NCI-H2227 (cell line): ENCODE results near the gene ECHDC3.
"Not testable (repeated sequence)": the region's sequence is repeated elsewhere in the genome, so short reads cannot be mapped to it uniquely, and the experiment has no call there.

Experiments used
- DNase-seq: peaks from one replicate; lab custom pipeline; 2025; ENCODE audit not compliant: unreplicated experiment; lab: John Stamatoyannopoulos, UW

Gene ECHDC3, protein sequence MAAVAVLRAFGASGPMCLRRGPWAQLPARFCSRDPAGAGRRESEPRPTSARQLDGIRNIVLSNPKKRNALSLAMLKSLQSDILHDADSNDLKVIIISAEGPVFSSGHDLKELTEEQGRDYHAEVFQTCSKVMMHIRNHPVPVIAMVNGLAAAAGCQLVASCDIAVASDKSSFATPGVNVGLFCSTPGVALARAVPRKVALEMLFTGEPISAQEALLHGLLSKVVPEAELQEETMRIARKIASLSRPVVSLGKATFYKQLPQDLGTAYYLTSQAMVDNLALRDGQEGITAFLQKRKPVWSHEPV

DNA sequence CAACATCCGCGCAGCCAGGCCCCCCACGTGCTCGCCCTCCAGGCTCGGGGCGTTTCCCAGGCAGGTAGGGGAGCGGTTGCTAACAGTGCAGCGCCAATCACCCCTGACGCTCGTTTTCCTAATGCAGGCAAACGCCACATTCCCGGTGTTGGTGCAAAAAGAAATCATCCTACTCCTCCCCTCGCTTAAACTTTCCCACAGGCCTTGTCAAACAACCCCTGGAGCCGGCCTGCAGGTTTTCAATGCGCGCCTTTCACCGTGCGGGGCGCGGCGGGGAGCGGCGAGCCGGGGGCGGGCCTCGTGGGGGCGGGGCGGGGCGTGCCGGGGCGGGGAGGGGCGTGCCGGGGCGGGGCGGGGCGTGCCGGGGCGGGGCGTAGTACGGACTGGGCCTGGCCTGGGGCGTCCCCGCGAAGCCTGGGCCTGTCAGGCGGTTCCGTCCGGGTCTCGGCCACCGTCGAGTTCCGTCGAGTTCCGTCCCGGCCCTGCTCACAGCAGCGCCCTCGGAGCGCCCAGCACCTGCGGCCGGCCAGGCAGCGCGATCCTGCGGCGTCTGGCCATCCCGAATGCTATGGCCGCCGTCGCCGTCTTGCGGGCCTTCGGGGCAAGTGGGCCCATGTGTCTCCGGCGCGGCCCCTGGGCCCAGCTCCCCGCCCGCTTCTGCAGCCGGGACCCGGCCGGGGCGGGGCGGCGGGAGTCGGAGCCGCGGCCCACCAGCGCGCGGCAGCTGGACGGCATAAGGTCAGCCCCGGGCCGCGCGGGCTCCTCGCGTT lies at the start of gene ECHDC3:
TSS of gene ECHDC3 (plus strand) at position 374 of the 770 bp plus-strand sequence. CDS start at position 569, 195 bp downstream.
- peak; percentile 44 for DNase-seq

DNA sequence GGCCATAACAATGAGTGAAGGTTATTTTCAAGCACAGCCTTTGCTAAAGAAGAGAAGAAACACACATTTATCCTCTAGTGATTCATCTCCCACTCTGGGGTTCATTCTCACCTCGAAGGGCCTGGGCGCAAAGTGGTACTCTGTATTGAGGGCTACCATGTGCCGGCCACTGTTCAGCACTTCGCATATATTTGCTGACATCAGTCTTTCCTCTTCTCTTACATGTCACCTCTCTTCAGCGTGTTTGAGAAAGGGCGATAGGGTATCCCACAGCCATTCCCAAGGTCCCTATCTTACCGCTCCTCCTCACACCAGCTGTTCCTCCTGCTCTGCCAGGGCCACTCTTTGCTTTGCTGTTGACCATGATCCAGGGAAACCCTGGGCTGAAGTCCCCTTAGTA lies 48.8 kb upstream of the ECHDC3 start:
- no peak for DNase-seq

DNA sequence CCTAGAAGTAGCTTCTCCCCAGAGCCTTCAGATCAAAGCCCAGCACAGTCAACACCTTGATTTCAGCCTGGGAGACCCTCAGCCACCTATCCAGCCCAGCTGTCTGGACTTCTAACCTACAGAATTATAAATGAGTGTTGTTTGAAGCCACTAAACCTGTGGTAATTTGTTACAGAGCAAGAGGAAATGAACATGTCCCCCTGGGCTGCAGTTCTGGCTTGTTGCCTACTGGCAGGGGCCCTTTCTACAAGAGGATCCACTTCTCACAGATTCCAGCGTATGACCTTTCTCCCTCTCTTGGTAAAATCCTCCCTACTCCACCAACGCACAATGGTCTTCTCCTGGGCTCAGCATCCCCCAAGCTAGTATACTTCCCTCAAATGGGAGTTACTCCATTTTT lies 46.4 kb upstream of the ECHDC3 start:
- DNase-seq, result no peak

DNA sequence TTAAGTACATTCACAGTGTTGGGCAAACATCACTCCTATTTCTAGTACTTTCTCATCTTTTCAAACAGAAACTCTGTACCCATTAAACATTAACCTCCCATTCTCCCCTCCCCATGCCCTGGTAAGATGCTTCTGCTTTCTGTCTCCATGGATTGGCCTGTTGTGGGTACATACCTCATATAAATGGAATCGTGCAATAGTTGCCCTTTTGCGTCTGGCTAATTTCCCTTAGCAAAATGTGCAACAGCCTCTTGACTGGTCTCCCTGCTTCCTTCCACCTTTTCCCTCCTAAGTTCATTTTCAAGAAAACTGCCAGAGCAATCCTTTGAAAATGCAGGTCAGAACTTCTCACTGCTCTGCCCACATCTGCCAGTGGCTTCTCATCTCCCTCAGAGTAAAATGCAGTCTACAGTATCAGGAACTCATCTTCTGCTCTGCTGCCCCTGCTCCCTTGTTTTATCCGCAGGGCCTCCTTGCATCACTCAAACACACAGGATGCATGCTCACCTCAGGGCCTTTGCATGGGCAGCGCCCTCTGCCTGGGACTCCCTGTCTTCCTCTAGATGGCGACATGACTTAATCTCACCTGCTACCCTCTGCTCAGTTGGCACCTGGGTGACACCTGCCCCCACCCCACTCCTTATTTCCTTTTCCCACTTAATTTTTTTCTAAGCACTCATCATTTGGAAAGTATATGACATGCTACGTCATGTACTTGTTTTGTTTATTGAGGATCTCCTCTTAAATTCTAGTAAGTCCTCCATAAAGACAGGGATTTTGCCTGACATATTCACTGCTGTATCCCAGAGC lies 44.3 kb upstream of the ECHDC3 start:
- no peak for DNase-seq

DNA sequence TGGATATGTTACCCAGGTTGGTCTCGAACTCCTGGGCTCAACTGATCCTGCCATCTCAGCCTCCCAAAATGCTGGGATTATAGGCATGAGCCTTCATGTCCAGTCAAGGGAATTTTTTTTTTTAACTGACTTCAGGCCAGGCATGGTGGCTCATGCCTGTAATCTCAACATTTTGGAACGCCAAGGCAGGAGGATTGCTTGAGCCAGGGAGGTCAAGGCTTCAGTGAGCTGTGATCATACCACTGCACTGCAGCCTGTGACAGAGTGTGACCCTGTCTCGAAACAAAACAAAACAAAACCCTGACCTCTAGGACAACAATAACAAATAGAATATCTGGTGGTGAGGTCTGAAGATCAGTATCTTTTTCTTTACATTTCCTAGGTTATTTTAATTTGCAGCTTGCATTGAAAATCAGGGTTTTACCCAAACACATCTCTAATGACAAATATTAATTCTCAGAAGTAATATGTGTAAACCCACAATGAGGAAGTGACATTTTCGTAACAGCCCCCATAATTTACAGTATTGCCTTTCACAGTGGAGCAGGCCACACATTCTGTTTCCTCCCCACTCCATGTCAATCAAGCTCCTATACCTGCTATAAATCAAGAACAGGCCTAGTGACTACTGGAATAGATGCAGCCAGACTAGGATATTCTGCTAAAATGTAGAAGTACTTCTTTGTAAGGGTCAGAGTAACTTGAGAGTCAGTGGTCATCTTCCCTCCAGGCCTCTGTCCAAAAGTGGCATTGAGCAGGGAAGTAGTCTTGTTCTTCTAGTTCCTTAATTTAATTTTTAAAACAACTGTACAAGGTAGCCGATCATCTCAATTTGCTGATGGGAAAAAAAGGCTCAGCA lies 43.3 kb upstream of the ECHDC3 start:
- DNase-seq, result no peak

DNA sequence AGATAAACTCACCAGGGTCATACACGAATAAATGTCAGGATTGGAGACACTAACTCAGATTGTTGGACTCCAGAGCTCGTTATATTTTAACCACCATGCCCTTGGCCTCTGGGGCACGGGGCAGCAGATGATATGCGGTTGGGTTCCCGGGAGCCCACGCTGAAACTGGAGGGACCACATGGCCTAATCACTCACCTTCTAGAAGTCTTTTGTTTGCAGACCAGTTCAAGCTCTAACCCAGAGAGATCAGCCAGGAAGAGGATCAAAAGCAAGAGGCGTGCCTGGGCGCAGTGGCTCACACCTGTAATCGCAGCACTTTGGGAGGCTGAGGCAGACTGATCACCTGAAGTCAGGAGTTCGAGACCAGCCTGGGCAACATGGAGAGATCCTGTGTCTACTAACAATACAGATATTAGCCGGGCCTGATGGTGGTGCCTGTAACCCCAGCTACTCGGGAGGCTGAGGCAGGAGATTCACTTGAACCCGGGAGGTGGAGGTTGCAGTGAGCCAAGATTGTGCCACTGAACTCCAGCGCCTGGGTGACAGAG lies 42.6 kb upstream of the ECHDC3 start:
- DNase-seq, result no peak

DNA sequence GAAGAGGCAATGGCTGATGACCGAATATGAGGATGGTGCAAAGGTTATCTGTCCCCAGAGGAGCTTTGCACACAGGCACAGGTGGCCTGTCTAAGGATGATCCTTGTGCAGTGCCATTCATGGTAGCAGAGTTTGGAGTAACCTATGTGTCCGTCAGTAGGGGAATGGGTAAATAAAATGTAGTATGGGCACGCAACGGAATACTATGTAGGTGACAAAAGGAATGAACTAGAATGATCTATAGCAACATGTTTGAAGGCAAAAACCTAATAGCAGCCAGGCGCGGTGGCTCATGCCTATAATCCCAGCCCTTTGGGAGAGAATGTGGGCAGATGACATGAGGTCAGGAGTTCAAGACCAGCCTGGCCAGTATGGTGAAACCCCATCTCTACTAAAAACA lies 41.6 kb upstream of the ECHDC3 start:
- no peak for DNase-seq

DNA sequence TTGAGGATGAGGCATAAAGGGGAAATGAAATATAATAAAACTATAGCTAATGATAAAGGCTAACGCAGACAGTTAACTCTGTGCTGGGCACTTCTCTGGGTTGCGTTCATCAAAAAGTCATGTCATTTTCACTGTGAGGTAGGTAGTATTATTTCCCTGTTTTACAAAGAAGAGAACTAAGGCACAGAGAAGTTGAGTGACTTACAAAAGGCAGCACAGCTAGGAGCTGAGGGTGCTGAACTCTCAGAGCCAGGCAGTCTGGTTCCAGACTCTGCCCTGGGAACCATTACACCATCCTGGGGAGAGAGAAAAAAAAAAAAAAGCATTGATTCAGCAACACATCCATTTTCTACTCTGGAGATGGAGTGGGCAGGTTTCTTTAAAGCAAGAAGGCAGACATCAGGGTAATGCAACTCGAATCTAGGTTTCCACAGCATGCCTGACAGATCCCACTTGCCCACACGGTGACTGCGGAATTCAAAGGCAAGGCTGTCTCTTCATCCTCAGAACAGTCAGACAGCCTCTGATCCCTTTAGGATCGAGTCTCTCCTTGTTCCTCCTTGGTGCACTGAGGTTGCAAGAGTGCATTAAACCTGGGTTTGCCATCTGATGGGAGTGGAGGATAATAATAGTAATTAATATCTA lies 40.6 kb upstream of the ECHDC3 start:
- no peak for DNase-seq

DNA sequence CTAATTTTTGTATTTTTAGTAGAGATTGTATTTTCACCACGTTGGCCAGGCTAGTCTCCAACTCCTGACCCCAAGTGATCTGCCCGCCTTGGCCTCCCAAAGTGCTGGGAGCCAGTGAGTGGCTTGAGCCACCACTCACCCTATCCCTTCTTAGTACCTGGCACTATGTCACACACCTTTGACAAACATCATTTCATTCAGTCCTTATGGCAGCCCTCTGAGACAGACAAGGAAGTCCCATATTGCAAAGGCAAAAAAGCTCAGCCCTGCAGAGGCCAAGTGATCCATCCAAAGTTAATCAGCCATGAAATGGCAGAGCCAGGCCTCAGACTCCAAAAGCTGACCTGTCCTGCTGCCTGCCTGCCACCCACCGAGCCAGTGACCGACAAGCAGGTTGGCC lies 39.9 kb upstream of the ECHDC3 start:
- no peak for DNase-seq

DNA sequence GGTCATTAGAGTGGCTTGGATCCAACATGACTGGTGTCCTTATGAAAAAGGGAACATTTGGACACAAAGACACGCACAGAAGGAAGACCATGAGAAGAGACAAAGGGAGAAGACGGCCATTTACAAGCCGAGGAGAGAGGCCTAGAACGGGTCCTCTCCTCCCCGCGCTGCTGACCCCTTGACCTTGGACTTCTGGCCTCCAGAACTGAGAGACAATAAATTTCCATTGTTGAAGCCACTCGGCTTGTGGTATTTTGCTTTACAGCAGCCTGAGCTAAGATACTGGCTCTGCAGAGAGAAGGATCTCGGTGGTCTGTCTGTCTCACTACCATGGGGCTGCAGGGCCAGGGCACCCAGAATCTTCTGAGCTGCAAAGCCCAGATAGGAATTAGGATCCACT lies 38.1 kb upstream of the ECHDC3 start:
- DNase-seq, result no peak

DNA sequence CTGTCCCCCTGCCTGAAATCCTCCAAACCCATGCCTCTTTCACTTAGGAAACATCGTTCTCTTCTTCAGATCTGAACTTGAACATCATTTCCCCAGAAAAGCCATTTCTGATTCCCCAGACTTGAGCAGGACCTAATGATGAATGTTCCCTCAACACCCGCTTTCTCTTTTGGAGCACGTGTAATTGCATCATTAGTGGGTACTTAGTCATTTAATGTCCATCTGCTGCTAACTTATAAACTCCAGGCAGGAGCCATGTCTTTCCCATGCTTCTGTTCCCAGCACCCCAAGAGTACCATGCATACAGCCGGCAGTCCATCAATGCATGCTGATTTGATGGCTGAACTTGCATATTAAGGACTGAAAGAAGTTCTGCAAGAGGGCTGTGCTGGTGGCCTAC lies 36.5 kb upstream of the ECHDC3 start:
- no peak for DNase-seq

DNA sequence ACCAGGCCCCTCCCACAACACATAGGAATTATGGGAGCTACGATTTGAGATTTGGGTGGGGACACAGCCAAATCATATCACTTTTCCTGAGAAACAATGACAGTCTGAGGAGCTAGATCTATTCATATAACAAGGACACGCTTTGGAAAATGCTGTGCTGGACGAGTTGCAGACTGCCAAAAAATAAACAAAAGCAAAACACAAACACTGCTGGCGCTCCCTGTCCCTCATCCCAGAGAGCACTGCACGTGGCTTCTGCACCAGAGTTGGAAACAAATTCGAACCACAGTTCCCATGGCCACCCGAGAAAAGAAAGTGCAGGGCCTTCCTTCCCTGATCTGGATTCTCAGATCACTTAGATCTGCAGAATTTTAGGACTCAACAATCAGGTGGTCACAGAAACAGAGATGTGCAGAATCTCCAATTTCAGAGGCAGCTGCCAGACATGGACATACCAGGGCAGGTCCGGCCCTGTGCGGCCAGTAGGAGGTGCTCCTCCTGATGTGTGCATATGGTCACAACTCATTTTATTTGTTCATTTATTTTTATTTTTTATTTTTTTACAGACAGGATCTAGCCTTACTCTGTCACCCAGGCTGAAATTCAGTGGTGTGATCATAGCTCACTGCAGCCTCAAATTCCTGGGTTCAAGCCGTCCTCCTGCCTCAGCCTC lies 35.2 kb upstream of the ECHDC3 start:
- DNase-seq, result no peak

DNA sequence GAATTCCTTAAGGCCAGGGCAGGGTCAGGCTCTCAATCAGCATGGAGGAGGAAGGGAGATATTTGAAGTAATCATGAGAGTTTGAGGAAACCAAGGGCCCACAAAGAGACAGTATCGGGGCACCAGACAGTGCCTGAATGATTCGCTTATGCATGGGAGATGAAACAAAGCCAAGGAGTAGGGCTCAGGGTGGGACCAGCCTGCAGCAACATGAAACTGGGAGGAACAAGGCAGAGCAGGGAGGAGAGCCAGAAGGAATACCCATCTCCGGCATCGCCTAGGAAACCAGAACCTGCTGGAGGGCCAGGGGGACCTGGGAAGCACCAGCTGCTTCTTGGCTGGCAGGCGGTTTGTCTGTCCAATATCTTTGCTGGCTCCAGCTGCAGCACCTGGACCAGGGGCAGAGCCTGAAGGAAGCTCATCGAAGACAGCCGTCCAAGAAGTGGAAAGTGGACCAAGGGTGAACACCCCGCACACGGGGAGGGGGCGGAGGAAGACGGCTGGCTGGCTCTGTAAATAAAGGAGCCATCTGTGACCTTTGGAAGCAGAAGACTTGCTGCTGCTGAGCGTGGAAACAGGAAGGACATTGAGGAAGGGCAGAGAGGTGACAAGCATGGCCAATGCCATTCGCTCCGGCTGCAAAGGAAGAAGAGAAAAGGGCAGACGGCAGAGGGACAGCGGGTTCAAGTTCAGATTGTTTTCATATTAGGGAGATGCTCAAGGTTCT lies 34.4 kb upstream of the ECHDC3 start:
- DNase-seq, result no peak

DNA sequence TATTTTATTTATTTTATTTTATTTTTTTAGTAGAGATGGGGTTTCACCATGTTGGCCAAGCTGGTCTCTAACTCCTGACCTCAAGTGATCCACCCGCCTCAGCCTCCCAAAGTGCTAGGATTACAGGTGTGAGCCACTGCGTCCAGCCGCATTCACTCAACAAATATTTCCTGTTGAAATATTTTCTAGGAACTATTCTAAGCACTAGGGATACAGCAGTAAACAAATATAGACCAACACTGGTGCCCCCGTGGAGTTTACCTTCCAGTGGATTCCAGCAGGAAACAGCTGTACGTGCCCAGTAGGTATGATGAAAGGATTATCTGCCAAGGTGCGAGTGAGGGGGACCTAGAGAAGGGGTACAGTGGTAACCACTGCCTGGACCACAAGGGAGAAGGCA lies 33.4 kb upstream of the ECHDC3 start:
- DNase-seq, result not testable (repeated sequence)

DNA sequence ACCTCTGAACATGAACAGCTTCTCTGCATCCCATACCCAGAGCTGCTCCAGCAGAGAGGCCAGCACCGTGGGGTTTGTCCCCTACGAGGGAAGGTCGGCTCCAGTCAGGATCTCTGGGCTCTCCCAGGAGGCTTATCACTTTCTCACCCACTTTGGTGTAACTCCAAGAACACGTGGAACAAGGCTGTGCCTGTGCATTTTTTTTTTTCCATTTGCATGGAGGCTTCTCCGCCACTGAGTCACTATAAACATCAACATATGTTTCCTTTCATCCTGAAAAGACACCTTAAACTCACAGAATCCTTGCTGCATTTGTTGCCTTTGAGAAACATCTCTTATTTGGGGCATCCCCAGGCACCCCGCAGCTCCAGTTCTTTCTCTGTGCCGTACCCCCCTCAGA lies 29.4 kb upstream of the ECHDC3 start:
- no peak for DNase-seq

DNA sequence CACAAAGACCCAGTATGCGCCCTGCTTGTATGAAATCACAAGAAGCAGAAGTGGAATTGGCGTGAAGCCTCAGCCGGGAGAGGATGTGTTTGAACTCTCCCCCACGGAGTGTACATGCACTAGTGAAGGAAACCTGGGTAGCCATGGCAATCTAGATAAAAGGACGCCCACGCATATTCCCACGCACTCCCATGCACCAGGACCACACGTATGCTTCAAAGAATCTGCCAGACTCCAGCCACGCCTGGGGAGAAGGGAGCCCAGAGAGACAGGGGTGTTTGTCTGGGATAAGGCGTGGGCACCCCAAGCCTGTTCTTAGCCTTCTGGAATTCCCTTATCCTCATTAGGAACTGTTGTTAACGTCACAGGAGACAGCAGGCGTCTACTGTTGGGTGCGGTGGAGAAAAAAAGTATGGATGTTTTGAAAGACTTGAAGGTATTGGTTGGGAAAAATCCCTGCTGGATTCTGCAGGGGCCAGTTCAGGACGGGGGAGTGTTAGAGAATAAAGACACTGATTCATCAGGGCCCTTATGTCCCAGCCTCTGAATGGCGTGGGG lies 28.9 kb upstream of the ECHDC3 start:
- DNase-seq, result no peak

DNA sequence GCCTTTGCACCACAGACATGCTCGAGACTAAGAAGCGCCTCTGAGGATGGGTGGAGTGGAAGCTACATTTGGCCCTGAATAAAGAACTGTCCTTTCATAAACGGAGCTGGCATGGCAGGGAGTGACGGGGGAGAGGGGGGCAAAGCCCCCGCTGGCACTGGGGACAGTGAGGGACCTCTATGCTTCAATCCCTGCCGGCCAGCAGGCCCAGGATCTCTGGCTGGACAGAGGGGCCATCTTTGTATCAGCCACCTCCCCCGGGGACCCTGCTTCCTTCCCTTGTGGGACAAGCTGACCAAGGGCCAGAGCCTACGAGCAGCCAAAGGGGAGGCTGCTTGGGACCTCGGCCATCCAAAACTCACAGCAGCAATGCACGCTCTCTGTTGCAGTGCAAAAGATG lies 28.2 kb upstream of the ECHDC3 start:
- DNase-seq, result no peak

DNA sequence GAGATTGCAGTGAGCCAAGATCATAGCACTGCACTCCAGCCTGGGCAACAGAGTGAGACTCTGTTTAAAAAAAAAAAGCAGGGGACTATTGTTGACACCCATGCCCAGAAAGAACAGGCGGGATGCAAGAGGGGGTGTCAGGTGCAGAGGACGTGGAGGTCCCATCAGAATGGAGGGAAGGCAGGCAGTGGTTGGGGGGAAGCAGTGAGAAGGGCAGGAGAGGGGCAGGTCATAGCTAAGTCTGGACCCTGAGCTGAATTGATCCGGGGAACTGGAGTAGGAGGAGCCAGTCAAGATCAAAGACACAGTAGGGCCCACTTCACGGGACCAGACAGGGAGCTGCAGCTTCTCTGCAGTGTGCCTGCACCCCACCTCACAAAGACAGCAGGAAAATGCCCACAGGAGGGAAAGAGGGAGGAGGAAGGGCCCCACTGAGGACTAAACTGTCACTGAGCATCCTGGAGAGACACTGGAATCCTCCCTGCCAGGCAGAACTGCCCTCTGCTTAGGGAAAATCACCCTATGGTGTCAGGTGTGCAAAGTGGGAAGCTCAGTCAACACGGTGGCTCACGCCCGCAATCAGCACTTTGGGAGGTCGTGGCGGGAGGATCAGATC lies 27.3 kb upstream of the ECHDC3 start:
- DNase-seq, result no peak
